Measurements from ENCODE around the gene TRIM40.

Gene TRIM40

GRCh38 chr6:30100585-30101443, 35.1 kb upstream of the TRIM40 start:
- Histone ChIP-seq H3K79me2 (ENCODE audit: insufficient read depth, low read depth) (no peaks in the 10 kb centered on the region), H3K36me3 (ENCODE audit: insufficient read depth) (no peaks in the 10 kb centered on the region), H3K4me1 (ENCODE audit: low read depth, poor library complexity, severe bottlenecking) (peaks cover 37% of the 10 kb centered on the region), H3K4me3 (IDR thresholded peaks at IDR 0.05; ENCODE audit: insufficient read depth, low read depth, low read length) (no peak overlapping the region), H2AFZ (ENCODE audit: low read depth) (peak overlapping the region; percentile 84), H3K27me3 (ENCODE audit: insufficient read depth, low read depth) (peaks cover 25% of the 10 kb centered on the region; the same call in 1 of the 2 replicates), H3K9ac (peak overlapping the region; percentile 45; the same call in 1 of the 2 replicates), H3K27ac (no peak overlapping the region), H4K20me1 (ENCODE audit: insufficient read depth) (no peaks in the 10 kb centered on the region), H3K4me2 (peak overlapping the region; percentile 85)
- TF ChIP-seq, protein P1, sequence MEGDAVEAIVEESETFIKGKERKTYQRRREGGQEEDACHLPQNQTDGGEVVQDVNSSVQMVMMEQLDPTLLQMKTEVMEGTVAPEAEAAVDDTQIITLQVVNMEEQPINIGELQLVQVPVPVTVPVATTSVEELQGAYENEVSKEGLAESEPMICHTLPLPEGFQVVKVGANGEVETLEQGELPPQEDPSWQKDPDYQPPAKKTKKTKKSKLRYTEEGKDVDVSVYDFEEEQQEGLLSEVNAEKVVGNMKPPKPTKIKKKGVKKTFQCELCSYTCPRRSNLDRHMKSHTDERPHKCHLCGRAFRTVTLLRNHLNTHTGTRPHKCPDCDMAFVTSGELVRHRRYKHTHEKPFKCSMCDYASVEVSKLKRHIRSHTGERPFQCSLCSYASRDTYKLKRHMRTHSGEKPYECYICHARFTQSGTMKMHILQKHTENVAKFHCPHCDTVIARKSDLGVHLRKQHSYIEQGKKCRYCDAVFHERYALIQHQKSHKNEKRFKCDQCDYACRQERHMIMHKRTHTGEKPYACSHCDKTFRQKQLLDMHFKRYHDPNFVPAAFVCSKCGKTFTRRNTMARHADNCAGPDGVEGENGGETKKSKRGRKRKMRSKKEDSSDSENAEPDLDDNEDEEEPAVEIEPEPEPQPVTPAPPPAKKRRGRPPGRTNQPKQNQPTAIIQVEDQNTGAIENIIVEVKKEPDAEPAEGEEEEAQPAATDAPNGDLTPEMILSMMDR (conservative IDR thresholded peaks at IDR 0.05; ENCODE audit: low read depth, low read length): no peak

DNA sequence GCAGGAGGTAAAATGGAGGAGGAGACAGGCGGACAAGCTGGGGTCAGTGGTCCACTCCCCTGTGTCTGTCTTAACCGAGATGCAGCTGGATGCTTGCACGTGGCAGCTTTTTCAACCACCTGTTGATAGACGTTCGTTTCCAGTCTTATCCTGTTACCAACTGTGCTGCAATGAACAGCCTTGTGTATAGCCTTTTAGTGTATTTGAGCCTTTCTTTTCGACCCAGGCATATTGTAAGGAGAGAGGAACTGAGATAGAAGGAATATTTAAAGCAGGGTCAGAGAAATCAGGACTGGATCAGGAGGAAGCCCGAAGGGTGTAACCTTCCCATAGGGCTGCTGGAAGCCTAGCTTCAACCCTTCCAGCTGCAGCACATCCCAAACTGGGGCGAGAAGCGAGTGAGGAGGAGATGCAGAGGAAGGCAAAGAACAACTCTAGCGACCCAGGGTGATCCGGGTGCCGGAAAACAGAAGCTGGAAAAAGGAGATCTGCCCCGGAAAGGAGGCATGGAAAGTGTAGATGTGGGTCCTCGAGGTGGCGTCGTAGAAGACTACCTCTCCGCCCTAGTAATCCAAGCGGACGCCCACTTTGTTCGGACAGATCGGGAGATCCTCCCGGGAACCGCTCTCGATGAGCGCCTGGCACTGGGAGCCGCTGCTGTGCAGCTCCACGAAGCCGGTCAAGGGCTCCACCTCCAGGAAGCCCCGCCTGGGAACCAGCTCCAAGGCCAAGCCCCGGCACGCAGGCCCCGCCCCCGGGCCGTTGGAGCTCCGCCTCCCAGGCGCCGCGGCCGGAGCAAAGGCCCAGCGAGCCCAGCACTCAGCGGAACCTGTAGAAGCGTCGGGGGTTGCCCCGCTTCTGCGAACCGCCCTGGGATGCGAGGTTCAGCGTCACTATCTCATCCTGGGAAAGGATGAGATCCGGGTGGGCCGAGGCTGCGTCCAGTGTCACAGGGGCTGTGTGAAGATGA, 34.2 kb upstream of the TRIM40 start:
- Histone ChIP-seq H3K4me1 (ENCODE audit: low read depth, poor library complexity, severe bottlenecking) (peaks cover 37% of the 10 kb centered on the region), H3K36me3 (ENCODE audit: insufficient read depth) (no peaks in the 10 kb centered on the region), H3K27me3 (ENCODE audit: insufficient read depth, low read depth) (peaks cover 25% of the 10 kb centered on the region; the same call in 1 of the 2 replicates), H3K79me2 (ENCODE audit: insufficient read depth, low read depth) (no peaks in the 10 kb centered on the region), H3K4me2 (peak overlapping the region; percentile 85), H4K20me1 (ENCODE audit: insufficient read depth) (no peaks in the 10 kb centered on the region), H3K27ac (no peak overlapping the region), H3K4me3 (IDR thresholded peaks at IDR 0.05; ENCODE audit: insufficient read depth, low read depth, low read length) (no peak overlapping the region), H2AFZ (ENCODE audit: low read depth) (peak overlapping the region; percentile 84), H3K9ac (peak overlapping the region; percentile 45; the same call in 1 of the 2 replicates)
- TF ChIP-seq, protein P1 (conservative IDR thresholded peaks at IDR 0.05; ENCODE audit: low read depth, low read length): no peak

- Histone ChIP-seq H4K20me1 (ENCODE audit: insufficient read depth) (no peaks in the 10 kb centered on the region), H3K4me1 (ENCODE audit: low read depth, poor library complexity, severe bottlenecking) (peaks cover 37% of the 10 kb centered on the region), H2AFZ (ENCODE audit: low read depth) (peak overlapping the region; percentile 84), H3K36me3 (ENCODE audit: insufficient read depth) (no peaks in the 10 kb centered on the region), H3K9ac (no peak overlapping the region), H3K27me3 (ENCODE audit: insufficient read depth, low read depth) (peaks cover 25% of the 10 kb centered on the region; the same call in 1 of the 2 replicates), H3K4me3 (IDR thresholded peaks at IDR 0.05; ENCODE audit: insufficient read depth, low read depth, low read length) (no peak overlapping the region), H3K27ac (peak overlapping the region; percentile 4; the same call in 1 of the 2 replicates), H3K4me2 (peak overlapping the region; percentile 85), H3K79me2 (ENCODE audit: insufficient read depth, low read depth) (no peaks in the 10 kb centered on the region)
- TF ChIP-seq, protein P1 (conservative IDR thresholded peaks at IDR 0.05; ENCODE audit: low read depth, low read length): no peak
Measured at GRCh38 chr6:30102414-30102969, 33.4 kb upstream of the TRIM40 start.
